ENCODE measurements around the gene RBM17. TPM values are rescaled to one million over a fixed set of nuclear protein-coding genes. Genes with fewer than 3 reads are reported as not detected.

RBM17 gene
- total RNA-seq, 3 donors from 2014 or later: 231 to 261 (median 237) TPM

GRCh38 chr10:6082496-6083395, 6.1 kb upstream of the RBM17 start:
- H3K36me3 Mint-ChIP-seq (ENCODE audit: insufficient read depth): no peaks in the 10 kb centered on the region
- peak in 1 of 2 donors; percentile 2 for ATAC-seq
- H3K4me1 Mint-ChIP-seq (ENCODE audit: low read depth): peaks cover 51% of the 10 kb centered on the region

GRCh38 chr10:6083523-6084475, 5.0 kb upstream of the RBM17 start:
- Mint-ChIP-seq H3K9me3 (no peaks in the 10 kb centered on the region), H3K36me3 (ENCODE audit: insufficient read depth) (no peaks in the 10 kb centered on the region), H3K4me1 (ENCODE audit: low read depth) (peaks cover 61% of the 10 kb centered on the region), H3K27me3 (ENCODE audit: low read depth) (no peaks in the 10 kb centered on the region), H3K4me3 (peak overlapping the region; percentile 68)
- peak; percentile 81 for ATAC-seq
- DNase-seq: peak; percentile 44

More at GRCh38 chr10:6082496-6083395, 6.1 kb upstream of the RBM17 start:
- Mint-ChIP-seq H3K4me3 (peak overlapping the region; percentile 68), H3K9me3 (no peaks in the 10 kb centered on the region), H3K27me3 (ENCODE audit: low read depth) (no peaks in the 10 kb centered on the region)
- no peak for DNase-seq

- Mint-ChIP-seq H3K9me3 (no peaks in the 10 kb centered on the region), H3K4me1 (ENCODE audit: low read depth) (peaks cover 76% of the 10 kb centered on the region), H3K4me3 (peak overlapping the region; percentile 65), H3K36me3 (ENCODE audit: insufficient read depth) (peaks cover 6% of the 10 kb centered on the region), H3K27me3 (ENCODE audit: low read depth) (no peaks in the 10 kb centered on the region)
- ATAC-seq: peak; percentile 17 to 23
- peak; percentile 86 for DNase-seq
Measured at GRCh38 chr10:6086375-6087233, 2.2 kb upstream of the RBM17 start.

GRCh38 chr10:6089334-6090219, 743 bp downstream of the RBM17 start:
- Mint-ChIP-seq H3K36me3 (ENCODE audit: insufficient read depth) (peaks cover 14% of the 10 kb centered on the region), H3K9me3 (no peaks in the 10 kb centered on the region), H3K4me3 (peak overlapping the region; percentile 99), H3K4me1 (ENCODE audit: low read depth) (peaks cover 74% of the 10 kb centered on the region), H3K27me3 (ENCODE audit: low read depth) (no peaks in the 10 kb centered on the region)
- ATAC-seq: peak; percentile 17 to 22
- no peak for DNase-seq

- Mint-ChIP-seq H3K9me3 (no peaks in the 10 kb centered on the region), H3K4me1 (ENCODE audit: low read depth) (peaks cover 82% of the 10 kb centered on the region), H3K4me3 (peak overlapping the region; percentile 60), H3K36me3 (ENCODE audit: insufficient read depth) (peaks cover 14% of the 10 kb centered on the region), H3K27me3 (ENCODE audit: low read depth) (no peaks in the 10 kb centered on the region)
- ATAC-seq: peak; percentile 8 to 11
- DNase-seq: no peak
Measured at GRCh38 chr10:6091630-6092029, 2.8 kb downstream of the RBM17 start.

- Mint-ChIP-seq H3K4me1 (ENCODE audit: low read depth) (peaks cover 76% of the 10 kb centered on the region), H3K9me3 (no peaks in the 10 kb centered on the region), H3K4me3 (peak overlapping the region; percentile 60), H3K27me3 (ENCODE audit: low read depth) (no peaks in the 10 kb centered on the region), H3K36me3 (ENCODE audit: insufficient read depth) (peaks cover 22% of the 10 kb centered on the region)
- DNase-seq: no peak
- no peak for ATAC-seq
Measured at GRCh38 chr10:6092731-6093130, 3.9 kb downstream of the RBM17 start.

GRCh38 chr10:6095810-6096570, 7.2 kb downstream of the RBM17 start:
- no peak for DNase-seq
- no peaks in the 10 kb centered on the region for H3K27me3 Mint-ChIP-seq (ENCODE audit: low read depth)
- peaks cover 30% of the 10 kb centered on the region for H3K36me3 Mint-ChIP-seq (ENCODE audit: insufficient read depth)
- H3K9me3 Mint-ChIP-seq: no peaks in the 10 kb centered on the region
- H3K4me3 Mint-ChIP-seq: no peak overlapping the region
- no peak for ATAC-seq
- H3K4me1 Mint-ChIP-seq (ENCODE audit: low read depth): peaks cover 64% of the 10 kb centered on the region

GRCh38 chr10:6097063-6097462, 8.2 kb downstream of the RBM17 start:
- peaks cover 53% of the 10 kb centered on the region for H3K4me1 Mint-ChIP-seq (ENCODE audit: low read depth)
- no peaks in the 10 kb centered on the region for H3K27me3 Mint-ChIP-seq (ENCODE audit: low read depth)
- DNase-seq: no peak
- no peak for ATAC-seq
- no peak overlapping the region for H3K4me3 Mint-ChIP-seq
- H3K9me3 Mint-ChIP-seq: no peaks in the 10 kb centered on the region
- peaks cover 33% of the 10 kb centered on the region for H3K36me3 Mint-ChIP-seq (ENCODE audit: insufficient read depth)

- Mint-ChIP-seq H3K36me3 (ENCODE audit: insufficient read depth) (peaks cover 37% of the 10 kb centered on the region), H3K4me3 (no peak overlapping the region), H3K4me1 (ENCODE audit: low read depth) (peaks cover 45% of the 10 kb centered on the region), H3K9me3 (no peaks in the 10 kb centered on the region), H3K27me3 (ENCODE audit: low read depth) (no peaks in the 10 kb centered on the region)
- DNase-seq (no peak), ATAC-seq (no peak)
Measured at GRCh38 chr10:6098156-6098555, 9.3 kb downstream of the RBM17 start.

- peaks cover 25% of the 10 kb centered on the region for H3K4me1 Mint-ChIP-seq (ENCODE audit: low read depth)
- DNase-seq: no peak
- no peak for ATAC-seq
- no peaks in the 10 kb centered on the region for H3K9me3 Mint-ChIP-seq
- H3K36me3 Mint-ChIP-seq (ENCODE audit: insufficient read depth): peaks cover 42% of the 10 kb centered on the region
- H3K27me3 Mint-ChIP-seq (ENCODE audit: low read depth): no peaks in the 10 kb centered on the region
- H3K4me3 Mint-ChIP-seq: no peak overlapping the region
Measured at GRCh38 chr10:6100370-6100769, 11.5 kb downstream of the RBM17 start.

GRCh38 chr10:6101181-6101580, 12.3 kb downstream of the RBM17 start:
- Mint-ChIP-seq H3K4me3 (no peak overlapping the region), H3K36me3 (ENCODE audit: insufficient read depth) (peaks cover 44% of the 10 kb centered on the region), H3K9me3 (no peaks in the 10 kb centered on the region), H3K4me1 (ENCODE audit: low read depth) (peaks cover 17% of the 10 kb centered on the region), H3K27me3 (ENCODE audit: low read depth) (no peaks in the 10 kb centered on the region)
- no peak for DNase-seq
- no peak for ATAC-seq

GRCh38 chr10:6102128-6102527, 13.3 kb downstream of the RBM17 start:
- Mint-ChIP-seq H3K4me1 (ENCODE audit: low read depth) (peaks cover 11% of the 10 kb centered on the region), H3K9me3 (no peaks in the 10 kb centered on the region), H3K27me3 (ENCODE audit: low read depth) (no peaks in the 10 kb centered on the region), H3K4me3 (no peak overlapping the region), H3K36me3 (ENCODE audit: insufficient read depth) (peaks cover 46% of the 10 kb centered on the region)
- DNase-seq (no peak), ATAC-seq (no peak)

All from activated T-cell treated with anti-CD3 and anti-CD28 coated beads, Interleukin-2, amount 50 U/mL, for 4 hours (primary cell).